Medulla oblongata (tissue), 1 donor: ENCODE measurements around the gene HP.
"Not testable (repeated sequence)": the region's sequence is repeated elsewhere in the genome, so short reads cannot be mapped to it uniquely, and the experiment has no call there.

Experiments used
- DNase-seq: peaks from one replicate; pipeline ENCODE4 v3.0.0-alpha.2; 2015; ENCODE audit errors: extremely low spot score

The HP gene

DNA sequence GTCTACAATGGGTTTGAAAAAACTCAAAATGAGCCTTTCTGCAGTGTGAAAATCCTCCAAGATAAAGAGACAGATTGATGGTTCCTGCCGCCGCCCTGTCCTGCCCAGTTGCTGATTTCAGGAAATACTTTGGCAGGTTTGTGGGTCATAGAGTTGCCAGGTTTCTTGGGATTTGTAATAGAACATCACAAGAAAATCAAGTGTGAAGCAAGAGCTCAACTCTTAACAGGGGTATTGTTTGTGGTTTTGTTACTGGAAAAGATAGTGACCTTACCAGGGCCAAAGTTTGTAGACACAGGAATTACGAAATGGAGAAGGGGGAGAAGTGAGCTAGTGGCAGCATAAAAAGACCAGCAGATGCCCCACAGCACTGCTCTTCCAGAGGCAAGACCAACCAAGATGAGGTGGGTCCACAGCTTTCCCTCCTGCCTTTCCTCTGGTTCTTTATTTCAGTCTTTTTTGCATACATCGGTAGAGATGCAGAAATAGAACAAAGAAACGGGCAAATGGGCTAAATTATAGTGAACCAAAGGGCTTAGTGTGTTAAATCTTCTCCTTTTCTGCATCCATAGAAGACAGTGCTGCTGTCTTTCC lies at the start of gene HP:
Gene HP, plus strand, starts transcription at position 252 of the 594 bp plus-strand sequence. Its CDS starts 148 bp downstream, at position 400.
- not testable (repeated sequence) for DNase-seq

GRCh38 chr16:72008065-72008423 lies 46.3 kb upstream of the HP start:
- DNase-seq: not testable (repeated sequence)

DNA sequence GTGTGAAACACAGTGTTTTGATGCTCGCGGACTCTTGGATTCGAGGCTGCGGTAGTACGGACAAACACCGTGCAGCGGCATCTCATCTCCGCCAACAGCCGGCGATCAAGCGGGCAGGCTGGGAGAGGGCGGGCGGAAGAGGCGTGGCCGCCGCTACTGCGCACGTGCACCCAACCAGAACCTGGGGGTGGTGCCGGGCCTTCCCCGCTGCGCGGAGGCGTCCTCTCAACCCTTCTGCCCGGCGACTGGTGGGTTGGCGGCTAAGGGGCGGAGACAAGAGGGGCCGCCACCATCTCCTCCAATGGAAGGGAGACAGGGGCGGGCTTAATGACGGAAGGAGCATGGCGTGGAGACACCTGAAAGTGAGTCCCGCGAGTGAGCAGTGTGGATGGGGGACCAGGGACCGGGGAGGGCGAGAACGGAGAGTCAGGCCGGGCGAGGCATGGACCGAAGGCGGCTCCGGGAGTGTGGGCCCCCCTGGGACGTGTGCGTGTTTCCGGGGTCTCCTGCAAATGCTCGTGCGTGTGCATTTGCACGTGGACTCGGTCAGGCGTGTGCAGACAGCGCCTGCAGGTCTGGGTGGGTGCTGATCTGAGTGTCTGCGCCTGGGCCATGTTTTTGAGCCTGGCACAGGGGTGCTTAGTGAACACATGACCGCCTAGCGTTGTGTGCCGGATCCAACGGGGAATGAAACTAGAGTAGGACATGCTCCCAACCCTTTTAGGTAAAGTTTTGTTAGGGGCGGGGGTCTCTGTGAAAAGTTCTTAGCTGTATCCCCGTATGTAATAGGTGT lies 45.7 kb upstream of the HP start, which contains the start of gene DHODH:
Gene DHODH, plus strand, starts transcription at position 321 of the 793 bp plus-strand sequence. Its CDS starts 21 bp downstream, at position 342.
- DNase-seq: peak; percentile 98

DNA sequence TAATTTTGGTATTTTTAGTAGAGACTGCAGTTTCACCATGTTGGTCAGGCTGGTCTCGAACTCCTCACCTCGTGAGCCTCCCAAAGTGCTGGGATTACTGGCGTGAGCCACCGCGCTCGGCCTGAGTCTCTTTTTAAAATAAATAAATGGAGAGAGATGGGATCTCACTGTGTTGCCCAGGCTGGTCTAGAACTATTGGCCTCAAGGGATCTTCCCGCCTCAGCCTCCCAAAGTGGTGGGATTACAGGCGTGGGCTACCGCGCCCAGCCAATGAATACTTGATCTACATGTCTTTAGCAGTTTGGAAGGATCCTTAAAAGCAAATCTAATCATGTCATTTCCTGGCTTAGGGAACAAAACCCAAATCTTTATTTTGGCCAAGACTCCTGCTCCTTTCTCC lies 44.5 kb upstream of the HP start:
- no peak for DNase-seq

DNA sequence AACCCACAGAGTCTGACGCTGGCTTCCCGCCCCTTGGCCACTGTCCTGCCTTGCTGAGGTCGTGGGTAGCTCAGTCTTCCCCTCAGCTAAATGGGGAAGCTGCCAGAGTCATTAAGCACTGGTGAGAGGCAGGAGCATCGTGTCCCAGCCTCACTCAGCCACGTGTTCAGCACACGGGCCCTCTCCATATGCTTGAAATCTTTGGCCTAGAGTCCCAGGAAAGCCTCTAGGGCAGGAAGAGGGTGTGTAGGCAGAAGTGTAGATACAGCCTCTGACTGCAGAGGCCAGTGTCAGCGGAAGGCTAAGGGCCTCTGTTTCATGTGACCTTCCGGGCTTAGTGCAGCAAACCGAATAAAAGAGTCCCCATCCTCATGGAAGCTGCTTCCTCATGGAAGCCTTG lies 41.7 kb upstream of the HP start:
- DNase-seq: no peak

GRCh38 chr16:72013389-72013788 lies 40.9 kb upstream of the HP start:
- DNase-seq: no peak

GRCh38 chr16:72013888-72014581 lies 40.3 kb upstream of the HP start:
- no peak for DNase-seq

DNA sequence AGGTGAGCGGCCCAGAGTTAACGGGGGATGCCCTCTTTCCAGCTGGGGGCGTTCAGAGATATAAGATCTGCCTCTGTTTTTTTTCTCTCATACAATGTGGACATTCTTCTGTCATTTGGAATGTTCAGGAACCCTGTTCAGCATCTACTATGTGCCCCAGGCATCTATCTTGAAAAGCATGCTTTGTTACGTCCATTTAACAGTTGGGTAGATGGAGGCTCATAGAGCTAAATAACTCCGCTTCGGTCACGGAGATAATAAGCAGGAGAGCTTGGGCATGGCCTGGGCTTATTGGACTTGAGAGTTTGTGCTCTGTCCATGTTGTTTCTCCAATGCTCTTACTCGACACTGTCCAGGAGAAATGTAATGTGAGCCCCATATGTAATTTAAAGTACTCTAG lies 39.6 kb upstream of the HP start:
- DNase-seq: no peak

DNA sequence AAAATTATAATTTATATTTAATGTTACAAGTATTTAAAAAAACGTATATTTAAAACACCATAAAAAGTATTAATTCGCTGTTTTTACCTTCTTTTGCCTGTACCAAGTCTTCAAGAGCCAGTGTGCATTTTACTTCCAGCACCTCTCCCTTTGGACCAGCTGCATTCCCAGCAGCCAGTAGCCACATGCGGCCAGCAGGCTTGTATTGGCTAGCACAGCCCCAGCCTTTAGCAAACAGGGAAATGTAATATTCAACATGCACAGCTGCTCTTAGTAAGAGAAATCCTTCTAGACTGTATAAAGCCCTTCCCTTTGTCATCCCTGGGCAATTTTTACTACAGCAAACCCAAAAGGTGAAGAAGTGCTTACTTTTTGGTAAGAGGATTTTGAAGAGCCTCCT lies 39.2 kb upstream of the HP start:
- no peak for DNase-seq

GRCh38 chr16:72018470-72018869 lies 35.8 kb upstream of the HP start:
- peak; percentile 27 for DNase-seq

DNA sequence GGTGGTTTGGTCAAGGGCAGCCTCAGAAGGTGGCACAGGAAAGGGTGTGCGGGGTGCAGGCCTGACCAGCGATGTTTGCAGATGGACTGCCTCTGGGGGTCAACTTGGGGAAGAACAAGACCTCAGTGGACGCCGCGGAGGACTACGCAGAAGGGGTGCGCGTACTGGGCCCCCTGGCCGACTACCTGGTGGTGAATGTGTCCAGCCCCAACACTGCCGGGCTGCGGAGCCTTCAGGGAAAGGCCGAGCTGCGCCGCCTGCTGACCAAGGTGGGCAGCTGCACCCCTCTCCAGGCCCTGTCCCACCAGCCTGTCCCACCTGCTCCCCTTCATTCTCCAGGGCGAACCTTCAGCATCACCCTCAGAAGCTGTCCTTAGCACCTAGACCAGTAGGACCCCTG lies 33.3 kb upstream of the HP start:
- DNase-seq: no peak

GRCh38 chr16:72022127-72022526 lies 32.2 kb upstream of the HP start:
- DNase-seq: no peak

DNA sequence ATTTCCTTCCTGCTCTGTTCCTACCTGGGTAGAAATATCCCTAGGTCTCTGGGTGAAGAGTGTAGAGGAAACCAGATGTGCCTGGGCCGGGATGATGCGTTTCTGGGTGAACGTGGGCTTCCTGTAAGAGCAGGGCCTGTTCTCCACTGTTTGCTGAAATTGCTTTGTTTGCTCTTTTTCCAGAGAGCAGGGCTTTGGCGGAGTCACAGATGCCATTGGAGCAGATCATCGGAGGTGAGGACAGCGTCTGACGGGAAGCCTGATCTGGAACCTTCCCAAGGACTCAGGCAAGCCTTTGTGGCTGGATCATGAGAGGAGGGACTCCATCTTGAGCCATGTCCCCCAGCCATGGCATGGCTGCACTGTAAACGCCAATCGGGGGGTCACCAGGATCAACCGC lies 30.3 kb upstream of the HP start:
- no peak for DNase-seq

GRCh38 chr16:72024862-72025382 lies 29.4 kb upstream of the HP start:
- DNase-seq: no peak

DNA sequence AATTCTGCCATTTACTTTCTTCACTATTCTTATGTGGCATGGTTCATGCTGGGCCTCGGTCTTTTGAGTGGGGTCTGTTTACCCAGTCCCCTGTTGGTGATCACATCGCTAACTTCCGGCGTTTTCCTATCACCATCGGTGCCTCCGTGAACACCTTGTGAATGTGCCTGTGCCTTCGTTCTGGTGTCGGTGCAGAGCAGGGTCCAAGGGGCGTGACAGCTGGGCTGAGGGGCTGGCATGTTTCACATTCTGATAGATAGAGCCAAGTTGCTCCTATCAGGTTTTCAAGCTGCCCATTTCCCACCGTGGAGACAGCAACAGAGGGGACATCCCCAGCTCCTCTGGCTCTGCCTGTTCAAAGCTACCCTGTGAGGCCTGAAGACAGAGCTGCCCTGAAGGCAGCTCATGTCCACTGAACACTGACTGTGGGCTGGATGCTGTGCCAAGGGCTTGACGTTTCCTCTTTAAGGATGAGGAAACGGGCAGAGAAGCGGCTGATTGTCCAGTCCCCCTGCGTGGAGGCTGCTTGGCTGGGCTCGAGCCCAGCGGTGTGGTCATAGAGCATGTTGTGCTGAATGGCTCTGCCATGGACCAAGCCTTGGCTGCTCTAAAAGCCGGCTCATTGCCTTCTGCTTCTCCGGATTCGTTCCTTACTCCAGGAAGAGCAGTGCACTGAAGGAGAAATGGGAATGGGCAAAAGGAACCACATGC lies 28.7 kb upstream of the HP start:
- DNase-seq: peak; percentile 77

- DNase-seq: no peak
Measured at GRCh38 chr16:72027669-72028378, 26.5 kb upstream of the HP start.

- DNase-seq: no peak
Measured at GRCh38 chr16:72029567-72030271, 24.6 kb upstream of the HP start.

- DNase-seq: no peak
Measured at GRCh38 chr16:72033437-72033836, 20.9 kb upstream of the HP start.

GRCh38 chr16:72036098-72036497 lies 18.2 kb upstream of the HP start:
- DNase-seq: no peak

GRCh38 chr16:72042157-72042660 lies 12.1 kb upstream of the HP start:
- peak; percentile 61 for DNase-seq
